GM12892 (cell line): Measurements from ENCODE around the gene KRTAP5-7.

ENCODE experiments used
- POLR2A ChIP-seq: IDR thresholded peaks from 2 replicates; pipeline ENCODE4 v1.6.1; 2011; ENCODE audit warnings: low read depth, low read length, control low read depth
- POLR2AphosphoS5 ChIP-seq: IDR thresholded peaks from 2 replicates; pipeline ENCODE4 v1.6.1; 2011; ENCODE audit warnings: low read depth, low read length, control low read depth
- TAF1 ChIP-seq: IDR thresholded peaks from 2 replicates; pipeline ENCODE4 v1.6.1; 2011; ENCODE audit warnings: low read depth, mild to moderate bottlenecking, control low read depth, low read length, borderline replicate concordance

- TF ChIP-seq POLR2AphosphoS5: no peak
- TF ChIP-seq POLR2A: no peak
- TF ChIP-seq TAF1: no peak
These were observed 22.5 kb upstream of the KRTAP5-7 start for GRCh38 chr11:71504531-71504930.
